ENCODE measurements around the gene MRPL14. TPM values are rescaled to one million over a fixed set of nuclear protein-coding genes. Genes with fewer than 3 reads are reported as not detected.
A peak's percentile ranks its signal among the peaks of the same experiment; 100 is the strongest.

MRPL14 gene
- total RNA-seq, 1 donor from 2014 or later = 36.1 TPM

- no peaks in the 10 kb centered on the region for H3K27me3 ChIP-seq
- DNase-seq (ENCODE audit: extremely low spot score in 2 of 2) = no peak
- no peaks in the 10 kb centered on the region for H3K9me3 ChIP-seq
- no peaks in the 10 kb centered on the region for H3K36me3 ChIP-seq
- intact Hi-C loops (cut with DNase I) = no loop called here
- H3K4me1 ChIP-seq = peaks cover 52% of the 10 kb centered on the region
- H3K4me3 ChIP-seq = no peak overlapping the region
- TF ChIP-seq POLR2AphosphoS5 (IDR thresholded peaks at IDR 0.05; ENCODE audit: insufficient read depth in 1 of 2, low read depth in 1 of 2) (no peak), CTCF (IDR thresholded peaks at IDR 0.05) (no peak), POLR2A (IDR thresholded peaks at IDR 0.05) (no peak)
- no peak overlapping the region for H3K27ac ChIP-seq
These were observed 48.9 kb downstream of the MRPL14 start for GRCh38 chr6:44078219-44078826.

- Histone ChIP-seq H3K4me1 (peaks cover 59% of the 10 kb centered on the region), H3K36me3 (no peaks in the 10 kb centered on the region), H3K27me3 (no peaks in the 10 kb centered on the region), H3K27ac (no peak overlapping the region), H3K4me3 (no peak overlapping the region), H3K9me3 (no peaks in the 10 kb centered on the region)
- no peak for TF ChIP-seq POLR2A (IDR thresholded peaks at IDR 0.05)
- TF ChIP-seq CTCF (IDR thresholded peaks at IDR 0.05) = no peak
- no peak for TF ChIP-seq POLR2AphosphoS5 (IDR thresholded peaks at IDR 0.05; ENCODE audit: insufficient read depth in 1 of 2, low read depth in 1 of 2)
- intact Hi-C loops (cut with DNase I) = no loop called here
- DNase-seq (ENCODE audit: extremely low spot score in 2 of 2) = no peak
These were observed 49.9 kb downstream of the MRPL14 start for GRCh38 chr6:44077214-44077946.

GRCh38 chr6:44076356-44077213 lies 50.7 kb downstream of the MRPL14 start:
- peak overlapping the region; percentile 13 to 19 for H3K4me3 ChIP-seq
- H3K27ac ChIP-seq = peak overlapping the region; percentile 84
- intact Hi-C loops (cut with DNase I) = no loop called here
- H3K27me3 ChIP-seq = no peaks in the 10 kb centered on the region
- TF ChIP-seq POLR2A (IDR thresholded peaks at IDR 0.05) = no peak
- H3K9me3 ChIP-seq = no peaks in the 10 kb centered on the region
- DNase-seq (ENCODE audit: extremely low spot score in 2 of 2) = no peak
- no peaks in the 10 kb centered on the region for H3K36me3 ChIP-seq
- peaks cover 63% of the 10 kb centered on the region for H3K4me1 ChIP-seq

GRCh38 chr6:44075647-44076355 lies 51.5 kb downstream of the MRPL14 start:
- Histone ChIP-seq H3K27me3 (no peaks in the 10 kb centered on the region), H3K4me3 (peak overlapping the region in 1 of 2 donors; percentile 13), H3K4me1 (peaks cover 63% of the 10 kb centered on the region), H3K36me3 (no peaks in the 10 kb centered on the region), H3K9me3 (no peaks in the 10 kb centered on the region), H3K27ac (peak overlapping the region; percentile 84)
- intact Hi-C loops (cut with DNase I) = no loop called here
- TF ChIP-seq POLR2AphosphoS5 (IDR thresholded peaks at IDR 0.05; ENCODE audit: insufficient read depth in 1 of 2, low read depth in 1 of 2) (no peak), POLR2A (IDR thresholded peaks at IDR 0.05) (no peak)
- no peak for DNase-seq (ENCODE audit: extremely low spot score in 2 of 2)

GRCh38 chr6:44074813-44075646 lies 52.2 kb downstream of the MRPL14 start:
- Histone ChIP-seq H3K4me3 (no peak overlapping the region), H3K27me3 (no peaks in the 10 kb centered on the region), H3K4me1 (peaks cover 63% of the 10 kb centered on the region), H3K27ac (peak overlapping the region; percentile 84), H3K9me3 (no peaks in the 10 kb centered on the region), H3K36me3 (no peaks in the 10 kb centered on the region)
- intact Hi-C loops (cut with DNase I) = loop anchor here (1.0 kb wide), 1 partner anchor 307 kb away; no protein-coding TSS in a partner anchor
- DNase-seq (ENCODE audit: extremely low spot score in 2 of 2) = no peak
- TF ChIP-seq POLR2A (IDR thresholded peaks at IDR 0.05) (no peak), CTCF (IDR thresholded peaks at IDR 0.05) (no peak), POLR2AphosphoS5 (IDR thresholded peaks at IDR 0.05; ENCODE audit: insufficient read depth in 1 of 2, low read depth in 1 of 2) (no peak)
